ENCODE results near the gene C1orf56.
A peak's percentile ranks its signal among the peaks of the same experiment; 100 is the strongest.
"Not testable (repeated sequence)": the region's sequence is repeated elsewhere in the genome, so short reads cannot be mapped to it uniquely, and the experiment has no call there.

The C1orf56 gene

DNA sequence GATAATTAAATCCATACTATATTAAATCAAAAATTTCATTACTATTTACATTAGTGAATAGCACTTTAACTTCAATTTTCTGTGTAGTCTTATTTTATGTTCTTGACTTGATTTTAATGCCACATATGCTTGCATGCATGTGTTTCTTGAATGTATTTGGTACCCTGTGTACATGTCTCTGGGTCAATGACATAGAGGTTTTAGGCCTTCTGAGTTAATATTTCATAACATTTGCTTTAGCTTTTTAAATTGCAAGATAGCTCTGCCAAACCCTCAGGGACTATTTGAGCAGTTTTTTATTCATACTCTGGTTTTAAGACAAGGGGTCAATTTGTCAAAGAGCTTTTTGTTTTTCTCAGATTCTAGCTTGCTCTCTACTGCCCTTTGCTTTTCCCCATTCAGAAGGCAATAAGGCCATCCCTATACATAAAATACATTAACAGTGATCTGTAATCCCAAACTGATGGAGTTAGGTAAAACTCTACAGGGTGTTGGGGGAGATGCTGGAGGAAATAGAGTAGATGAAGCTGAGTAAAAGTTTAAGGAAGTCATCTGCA lies 17.6 kb downstream of the C1orf56 start:
- FAIRE-seq, result no peak

DNA sequence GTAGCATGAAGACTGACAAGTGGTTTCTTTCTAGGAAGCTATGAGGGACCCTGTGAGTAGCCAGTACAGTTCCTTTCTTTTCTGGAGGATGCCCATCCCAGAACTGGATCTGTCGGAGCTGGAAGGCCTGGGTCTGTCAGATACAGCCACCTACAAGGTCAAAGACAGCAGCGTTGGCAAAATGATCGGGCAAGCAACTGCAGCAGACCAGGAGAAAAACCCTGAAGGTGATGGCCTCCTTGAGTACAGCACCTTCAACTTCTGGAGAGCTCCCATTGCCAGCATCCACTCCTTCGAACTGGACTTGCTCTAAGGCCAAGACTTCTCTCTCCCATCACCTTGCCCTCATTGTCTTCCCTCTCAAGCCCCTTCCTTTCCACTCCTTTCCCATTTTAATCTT lies 19.6 kb downstream of the C1orf56 start:
- no peak for FAIRE-seq

DNA sequence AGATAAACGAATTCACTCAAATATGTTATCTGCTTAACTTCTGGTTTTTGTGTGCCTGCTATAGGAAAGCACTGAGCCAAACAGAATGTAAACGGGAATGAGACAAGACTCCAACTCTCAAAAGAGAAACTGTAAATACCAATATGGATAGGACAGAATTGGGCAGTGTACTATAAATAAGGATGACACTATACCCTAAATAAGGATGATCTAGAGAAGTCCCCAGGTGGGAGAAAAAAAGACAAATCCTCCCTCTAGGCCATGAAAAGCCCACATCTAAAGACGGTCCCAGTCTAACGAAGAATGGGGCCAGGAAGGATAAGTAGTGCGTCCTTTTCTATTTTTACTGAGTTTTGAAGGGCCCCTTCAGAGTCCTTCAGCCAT lies 21.5 kb downstream of the C1orf56 start:
- no peak for FAIRE-seq

DNA sequence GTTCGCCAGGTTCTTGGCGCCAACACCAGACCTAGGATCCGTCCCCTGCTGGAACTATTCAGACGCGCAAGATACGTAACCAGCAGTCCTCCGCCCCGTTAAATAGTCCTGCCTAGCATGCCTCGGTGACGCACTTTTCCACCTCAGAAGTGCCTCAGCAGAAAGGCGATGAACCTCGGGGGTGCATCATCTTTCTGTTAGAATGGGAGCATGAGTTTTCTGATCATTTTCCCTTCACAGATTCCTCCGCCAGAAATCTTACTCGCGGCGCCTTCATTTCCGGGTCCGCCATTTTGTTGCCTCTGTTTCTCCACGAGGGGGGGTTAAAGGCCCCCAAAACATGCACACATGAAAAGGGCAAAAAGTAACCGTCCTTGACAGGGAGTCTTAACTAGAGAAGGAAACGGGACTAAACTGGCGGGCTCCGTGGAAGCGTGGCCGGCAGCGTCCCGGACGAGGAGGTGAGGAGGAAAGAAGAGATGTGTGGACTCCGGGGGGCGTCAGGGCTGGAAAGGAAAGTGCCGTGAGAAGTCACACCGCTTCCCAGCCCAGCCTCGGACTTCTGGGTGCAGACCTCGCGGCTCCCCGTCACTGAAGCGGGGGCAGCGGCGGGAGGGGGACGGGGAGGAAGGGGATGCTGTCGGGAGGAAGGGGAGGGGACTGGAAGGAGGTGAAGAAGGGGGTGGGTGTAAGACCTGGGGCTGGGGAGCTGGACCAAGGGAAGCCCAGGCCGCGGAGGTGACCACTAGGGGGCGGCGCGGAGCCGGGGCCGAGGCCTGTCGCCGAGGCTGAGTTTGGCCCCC lies 23.1 kb downstream of the C1orf56 start, which contains the start of gene GABPB2:
Gene GABPB2 (plus strand): TSS at position 288 of the 803 bp plus-strand sequence. CDS start 17,429 bp downstream, outside the sequence.
- FAIRE-seq, result peak; percentile 67

DNA sequence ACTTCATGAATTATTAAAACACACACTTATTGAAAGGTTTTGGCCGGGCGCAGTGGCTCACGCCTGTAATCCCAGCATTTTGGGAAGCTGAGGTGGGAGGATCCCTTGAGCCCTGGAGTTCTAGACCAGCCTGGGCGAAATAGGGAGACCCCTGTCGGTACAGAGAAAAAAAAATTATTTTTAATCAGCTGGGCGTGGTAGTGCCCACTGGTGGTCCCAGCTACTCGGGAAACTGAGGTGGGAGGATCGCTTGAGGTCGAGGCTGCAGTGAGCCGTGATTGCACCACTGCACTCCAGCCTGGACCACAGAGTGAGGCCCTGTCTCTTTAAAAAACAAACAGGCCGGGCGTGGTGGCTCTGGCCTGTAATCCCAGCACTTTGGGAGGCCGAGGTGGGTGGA lies 24.7 kb downstream of the C1orf56 start:
- no peak for FAIRE-seq

DNA sequence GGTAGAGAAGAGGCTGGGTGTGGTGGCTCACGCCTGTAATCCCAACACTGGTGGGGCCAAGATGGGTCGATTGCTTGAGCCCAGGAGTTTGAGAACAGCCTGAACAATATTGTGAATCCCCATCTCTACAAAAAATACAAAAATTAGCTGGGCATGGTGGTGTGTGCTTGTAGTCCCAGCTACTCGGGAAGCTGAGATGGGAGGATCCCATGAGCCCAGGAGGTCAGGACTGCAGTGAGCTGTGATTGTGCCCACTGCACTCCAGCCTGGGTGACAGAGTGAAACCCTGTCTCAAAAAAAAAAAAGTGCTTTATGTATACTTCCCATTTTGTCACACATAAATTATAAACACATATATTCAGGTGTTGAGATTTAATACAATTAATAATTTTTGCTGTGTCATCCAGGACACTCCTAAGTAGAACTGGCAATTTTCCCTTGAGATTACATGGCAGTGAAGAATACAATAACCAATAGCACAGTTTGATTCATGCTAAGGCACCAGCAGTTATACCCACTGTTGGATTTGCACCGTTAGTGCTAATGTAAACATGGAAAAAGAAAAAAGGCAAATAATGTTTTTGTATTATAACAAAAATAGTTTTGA lies 38.5 kb downstream of the C1orf56 start:
- no peak for FAIRE-seq

DNA sequence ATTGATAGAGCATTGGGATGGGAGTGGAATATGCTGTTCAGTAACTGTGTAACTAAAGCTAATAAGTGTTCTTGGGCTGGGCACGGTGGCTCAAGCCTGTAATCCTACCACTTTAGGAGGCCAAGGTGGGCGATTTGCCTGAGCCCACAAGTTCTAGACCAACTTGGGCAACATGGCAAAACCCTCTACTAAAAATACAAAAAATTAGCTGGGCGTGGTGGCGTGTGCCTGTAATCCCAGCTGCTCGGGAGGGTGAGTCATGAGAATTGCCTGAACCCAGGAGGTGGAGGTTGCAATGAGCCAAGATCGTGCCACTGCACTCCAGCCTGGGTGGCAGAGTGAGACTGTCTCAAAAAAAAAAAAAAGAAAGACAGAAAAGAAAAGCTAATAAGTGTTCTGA lies 49.9 kb downstream of the C1orf56 start:
- FAIRE-seq, result not testable (repeated sequence)

DNA sequence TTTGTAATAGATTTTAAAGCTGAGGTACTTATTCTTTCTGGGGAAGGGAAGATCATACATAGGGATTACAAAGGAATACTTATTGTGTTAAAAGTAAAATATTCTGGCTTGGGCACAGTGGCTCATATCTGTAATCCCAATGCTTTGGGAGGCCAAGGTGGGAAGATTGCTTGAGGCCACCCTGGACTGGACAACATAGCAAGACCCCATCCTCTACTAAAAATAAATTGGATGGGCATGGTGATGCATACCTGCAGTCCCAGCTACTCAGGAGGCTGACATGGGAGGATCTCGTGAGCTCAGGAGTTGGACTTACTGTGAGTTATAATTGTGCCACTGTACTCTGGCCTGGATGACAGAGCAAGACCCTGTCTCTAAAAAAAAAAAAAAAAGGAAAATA lies 50.6 kb downstream of the C1orf56 start:
- no peak for FAIRE-seq
